Parathyroid adenoma (tissue), 2 donors: Measurements from ENCODE around the gene SIRPB1.
"Not testable (repeated sequence)": the region's sequence is repeated elsewhere in the genome, so short reads cannot be mapped to it uniquely, and the experiment has no call there.

Experiments
- H2AFZ ChIP-seq: fragments of 300-600 bp; sonication (generic); one replicate; pipeline ENCODE4 v1.7.0; 2017; ENCODE audit warnings: antibody characterized with exemption, mild to moderate bottlenecking
- H3K27ac ChIP-seq: fragments of 300-600 bp; sonication (generic); one replicate; pipeline ENCODE4 v1.7.0; 2017
- H3K27me3 ChIP-seq: fragments of 300-600 bp; sonication (generic); one replicate; pipeline ENCODE4 v1.7.0; 2017; ENCODE audit warnings: low read length; ENCODE audit not compliant: control insufficient read depth, insufficient read depth
- H3K36me3 ChIP-seq: fragments of 300-600 bp; sonication (generic); one replicate; pipeline ENCODE4 v1.7.0; 2017; ENCODE audit warnings: low read length; ENCODE audit not compliant: control insufficient read depth, insufficient read depth
- H3K4me1 ChIP-seq: fragments of 300-600 bp; sonication (generic); one replicate; pipeline ENCODE4 v1.7.0; 2017; ENCODE audit warnings: control low read depth
- H3K4me2 ChIP-seq: fragments of 300-600 bp; sonication (generic); one replicate; pipeline ENCODE4 v1.7.0; 2017; ENCODE audit warnings: low read length
- H3K4me3 ChIP-seq: fragments of 300-600 bp; sonication (generic); one replicate; pipeline ENCODE4 v1.7.0; 2017; ENCODE audit warnings: low read depth, low read length
- H3K79me2 ChIP-seq: fragments of 300-600 bp; sonication (generic); one replicate; pipeline ENCODE4 v1.7.0; 2017; ENCODE audit warnings: control low read depth
- H3K9ac ChIP-seq: fragments of 300-600 bp; sonication (generic); one replicate; pipeline ENCODE4 v1.7.0; 2017; ENCODE audit warnings: mild to moderate bottlenecking
- H3K9me3 ChIP-seq: fragments of 300-600 bp; sonication (generic); one replicate; pipeline ENCODE4 v1.7.0; 2017; ENCODE audit warnings: low read length; ENCODE audit not compliant: control insufficient read depth
- CTCF ChIP-seq: fragments of 300-600 bp; sonication (generic); IDR thresholded peaks from one replicate; pipeline ENCODE4 v1.7.0; 2017; ENCODE audit warnings: antibody characterized with exemption, mild to moderate bottlenecking
- donor health status: primary hyperparathyroidism.

Gene SIRPB1

GRCh38 chr20:1579488-1579887, 40.3 kb downstream of the SIRPB1 start:
- Histone ChIP-seq H3K4me3 (no peak overlapping the region), H3K79me2 (no peaks in the 10 kb centered on the region), H2AFZ (no peak overlapping the region), H3K27me3 (no peaks in the 10 kb centered on the region), H3K4me1 (no peaks in the 10 kb centered on the region), H3K27ac (no peak overlapping the region), H3K9me3 (no peaks in the 10 kb centered on the region), H3K4me2 (no peak overlapping the region), H3K36me3 (no peaks in the 10 kb centered on the region), H3K9ac (no peak overlapping the region)
- TF ChIP-seq CTCF = no peak

GRCh38 chr20:1577906-1578305, 41.9 kb downstream of the SIRPB1 start:
- no peak overlapping the region for H3K4me3 ChIP-seq
- no peaks in the 10 kb centered on the region for H3K9me3 ChIP-seq
- no peak overlapping the region for H3K9ac ChIP-seq
- no peaks in the 10 kb centered on the region for H3K4me1 ChIP-seq
- no peak overlapping the region for H2AFZ ChIP-seq
- no peak for TF ChIP-seq CTCF
- H3K27me3 ChIP-seq = no peaks in the 10 kb centered on the region
- no peak overlapping the region for H3K4me2 ChIP-seq
- H3K79me2 ChIP-seq = no peaks in the 10 kb centered on the region
- no peaks in the 10 kb centered on the region for H3K36me3 ChIP-seq
- no peak overlapping the region for H3K27ac ChIP-seq

DNA sequence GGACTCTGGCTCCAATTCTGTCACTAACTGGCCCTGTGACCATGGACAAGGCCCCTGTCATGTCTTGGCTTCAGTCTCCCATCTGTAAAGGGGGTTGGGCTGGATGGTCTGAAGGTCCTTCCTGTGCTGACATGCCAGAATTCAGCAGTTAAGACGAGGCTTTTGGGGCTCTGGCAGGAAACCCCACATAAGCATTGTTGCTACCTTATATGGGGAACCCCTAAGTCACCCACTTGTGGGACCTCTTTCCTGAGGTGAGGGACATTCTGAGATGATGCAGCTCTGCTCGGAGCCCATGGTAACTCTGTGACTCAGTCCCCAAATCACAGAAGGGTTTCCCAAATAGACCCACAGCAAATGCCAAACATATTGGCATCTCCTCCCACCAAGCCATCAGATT, 42.5 kb downstream of the SIRPB1 start:
- not testable (repeated sequence) for H3K36me3 ChIP-seq, H3K27ac ChIP-seq, H3K9me3 ChIP-seq, H3K79me2 ChIP-seq, H3K9ac ChIP-seq, H3K4me1 ChIP-seq, H3K27me3 ChIP-seq, H3K4me2 ChIP-seq, H2AFZ ChIP-seq, H3K4me3 ChIP-seq

DNA sequence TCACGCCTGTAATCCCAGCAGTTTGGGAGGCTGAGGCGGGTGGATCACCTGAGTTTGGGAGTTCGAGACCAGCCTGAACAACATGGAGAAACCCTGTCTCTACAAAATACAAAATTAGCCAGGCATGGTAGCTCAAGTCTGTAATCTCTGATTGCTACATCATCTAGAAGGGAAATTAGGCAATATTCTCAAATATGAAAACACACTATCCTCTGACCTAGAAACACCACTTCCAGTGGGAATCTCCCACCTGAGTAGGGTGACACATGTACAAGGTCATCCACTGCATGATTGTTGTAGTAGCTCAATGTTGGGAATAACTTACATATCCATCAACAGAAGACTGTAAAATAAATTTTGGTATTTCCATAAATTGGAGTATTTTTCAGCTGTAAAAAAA, 43.2 kb downstream of the SIRPB1 start:
- no peak overlapping the region for H3K4me2 ChIP-seq
- no peak overlapping the region for H3K4me3 ChIP-seq
- H3K27ac ChIP-seq = no peak overlapping the region
- no peaks in the 10 kb centered on the region for H3K4me1 ChIP-seq
- no peak for TF ChIP-seq CTCF
- H3K27me3 ChIP-seq = no peaks in the 10 kb centered on the region
- H3K36me3 ChIP-seq = no peaks in the 10 kb centered on the region
- no peaks in the 10 kb centered on the region for H3K79me2 ChIP-seq
- H2AFZ ChIP-seq = no peak overlapping the region
- H3K9ac ChIP-seq = no peak overlapping the region
- no peaks in the 10 kb centered on the region for H3K9me3 ChIP-seq

DNA sequence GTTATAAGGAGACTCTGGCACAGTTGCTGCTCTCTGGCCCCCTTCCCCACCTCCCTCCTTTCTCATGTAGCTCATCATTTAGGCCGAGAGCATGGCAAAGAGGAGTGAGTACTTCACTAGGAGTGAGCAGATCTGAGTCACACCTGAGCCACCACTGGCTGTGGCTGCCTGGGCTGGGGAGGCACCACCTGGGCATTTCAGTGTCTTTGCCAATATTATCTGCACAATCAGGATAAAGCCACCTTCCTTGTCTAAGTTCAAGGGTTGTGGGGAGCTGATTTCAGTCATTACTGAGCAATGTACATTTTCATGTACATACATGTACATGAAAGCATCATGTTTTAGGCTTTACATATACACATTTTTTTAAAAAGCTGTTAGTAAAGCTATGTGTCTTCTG, 43.8 kb downstream of the SIRPB1 start:
- not testable (repeated sequence) for H3K4me2 ChIP-seq, H3K9me3 ChIP-seq, H3K36me3 ChIP-seq, H3K4me3 ChIP-seq, H2AFZ ChIP-seq, H3K27ac ChIP-seq, H3K79me2 ChIP-seq, H3K27me3 ChIP-seq, H3K4me1 ChIP-seq, H3K9ac ChIP-seq

DNA sequence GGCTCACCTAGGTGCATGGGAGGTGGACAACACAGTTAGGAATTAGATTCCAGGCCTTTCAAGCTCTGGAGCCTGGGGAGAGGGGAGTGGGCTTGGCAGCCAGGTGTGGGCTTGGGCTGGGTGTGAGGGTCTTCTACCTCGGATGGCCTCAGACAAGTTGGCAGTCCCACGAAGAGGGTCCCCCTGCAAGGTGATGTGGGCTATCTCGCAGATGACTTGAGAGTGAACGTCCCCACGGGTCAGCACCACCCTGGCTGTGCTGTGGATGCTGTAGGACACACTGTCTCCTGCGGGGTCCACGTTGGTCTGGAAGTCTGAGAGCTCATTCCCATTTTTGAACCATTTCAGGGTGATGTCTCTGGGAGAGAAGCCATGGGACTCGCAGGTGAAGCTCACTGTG, 48.2 kb downstream of the SIRPB1 start:
- not testable (repeated sequence) for H3K36me3 ChIP-seq, H3K9ac ChIP-seq, H3K4me3 ChIP-seq, H3K79me2 ChIP-seq, H2AFZ ChIP-seq, H3K4me2 ChIP-seq, H3K27me3 ChIP-seq, H3K9me3 ChIP-seq, H3K27ac ChIP-seq, H3K4me1 ChIP-seq
